ENCODE data around the gene SHF. TPM values are rescaled to one million over a fixed set of nuclear protein-coding genes. Genes with fewer than 3 reads are reported as not detected.
"Not testable (repeated sequence)": the region's sequence is repeated elsewhere in the genome, so short reads cannot be mapped to it uniquely, and the experiment has no call there.

SHF gene
- total RNA-seq, 1 experiment from 2014 or later, result 22.9 TPM

- Histone ChIP-seq H3K4me3 (no peak overlapping the region), H3K27me3 (peaks cover 20% of the 10 kb centered on the region), H3K4me1 (no peaks in the 10 kb centered on the region), H3K36me3 (no peaks in the 10 kb centered on the region), H3K9me3 (replicated peaks) (no peaks in the 10 kb centered on the region), H3K27ac (no peak overlapping the region)
- no peak for DNase-seq
Observed at GRCh38 chr15:45136378-45136764, 51.4 kb downstream of the SHF start.

- H3K4me3 ChIP-seq; H3K27ac ChIP-seq; H3K9me3 ChIP-seq (replicated peaks); DNase-seq; H3K4me1 ChIP-seq; H3K36me3 ChIP-seq: not testable (repeated sequence)
- peaks cover 25% of the 10 kb centered on the region for H3K27me3 ChIP-seq
Observed at GRCh38 chr15:45135705-45136377, 51.9 kb downstream of the SHF start.

GRCh38 chr15:45134682-45135604, 52.8 kb downstream of the SHF start:
- H3K27me3 ChIP-seq, result peaks cover 25% of the 10 kb centered on the region
- no peaks in the 10 kb centered on the region for H3K9me3 ChIP-seq (replicated peaks)
- no peak overlapping the region for H3K4me3 ChIP-seq
- no peak overlapping the region for H3K27ac ChIP-seq
- H3K36me3 ChIP-seq, result no peaks in the 10 kb centered on the region
- no peaks in the 10 kb centered on the region for H3K4me1 ChIP-seq
- DNase-seq, result no peak

GRCh38 chr15:45134046-45134445, 53.7 kb downstream of the SHF start:
- no peaks in the 10 kb centered on the region for H3K4me1 ChIP-seq
- H3K36me3 ChIP-seq, result no peaks in the 10 kb centered on the region
- no peaks in the 10 kb centered on the region for H3K9me3 ChIP-seq (replicated peaks)
- H3K27ac ChIP-seq, result no peak overlapping the region
- no peak for DNase-seq
- H3K4me3 ChIP-seq, result no peak overlapping the region
- H3K27me3 ChIP-seq, result peaks cover 25% of the 10 kb centered on the region

DNA sequence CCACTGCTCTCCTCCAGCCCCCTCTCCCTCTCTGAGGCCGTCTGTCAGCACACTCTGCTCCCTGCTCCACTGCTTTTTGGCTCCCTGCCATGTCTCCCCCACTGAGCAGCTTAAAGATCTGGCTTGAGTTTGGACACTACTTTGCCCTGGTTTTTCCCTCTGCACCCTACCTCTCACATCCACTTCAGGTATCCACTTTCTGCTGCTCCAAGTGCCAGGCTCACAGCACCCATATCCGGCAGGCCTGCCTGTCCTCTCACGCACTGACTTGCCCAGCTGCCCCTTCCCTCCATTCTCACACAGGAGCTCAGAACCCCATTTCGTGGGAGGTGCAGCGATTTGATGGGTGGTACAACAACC, 54.2 kb downstream of the SHF start:
- no peaks in the 10 kb centered on the region for H3K4me1 ChIP-seq
- H3K4me3 ChIP-seq, result no peak overlapping the region
- H3K9me3 ChIP-seq (replicated peaks), result no peaks in the 10 kb centered on the region
- H3K36me3 ChIP-seq, result no peaks in the 10 kb centered on the region
- H3K27ac ChIP-seq, result no peak overlapping the region
- peaks cover 25% of the 10 kb centered on the region for H3K27me3 ChIP-seq
- DNase-seq, result peak in 1 of 2 experiments; percentile 19

DNA sequence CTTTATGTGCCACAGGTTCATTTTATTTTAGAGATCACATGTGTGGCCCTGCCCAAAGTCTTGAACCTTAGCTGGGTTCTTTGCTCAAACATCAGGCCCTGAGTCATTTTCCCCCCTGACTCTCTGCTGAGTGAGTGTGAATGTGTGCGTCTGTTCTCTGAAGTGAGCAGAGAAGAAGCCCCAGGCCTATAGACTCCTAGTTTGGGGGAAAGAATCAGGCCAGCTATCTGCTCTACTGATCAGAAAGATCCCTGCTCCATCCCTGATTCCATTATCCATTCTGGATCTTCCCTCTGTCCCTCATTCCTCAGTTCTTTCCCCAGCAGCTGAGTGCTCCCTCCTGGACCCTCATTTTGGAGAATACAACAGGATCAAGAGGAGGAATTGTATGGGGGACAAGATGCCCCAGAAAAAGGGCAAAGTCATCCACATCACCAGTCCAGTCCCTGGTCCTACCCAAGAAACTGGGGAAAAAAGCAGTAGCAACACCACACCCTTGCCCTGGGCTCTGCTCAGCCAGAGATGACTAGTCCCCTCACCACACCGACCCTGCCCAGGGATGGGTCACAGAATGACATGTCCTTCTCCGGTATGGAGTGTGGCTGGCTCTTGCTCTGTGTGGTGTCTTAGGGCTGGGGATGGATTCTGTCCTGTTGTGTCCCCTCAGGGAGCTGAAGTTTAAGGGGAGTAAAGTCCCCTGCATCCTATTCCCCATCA, 54.8 kb downstream of the SHF start:
- H3K27me3 ChIP-seq, result peaks cover 25% of the 10 kb centered on the region
- H3K36me3 ChIP-seq, result no peaks in the 10 kb centered on the region
- H3K4me1 ChIP-seq, result no peaks in the 10 kb centered on the region
- H3K4me3 ChIP-seq, result no peak overlapping the region
- H3K9me3 ChIP-seq (replicated peaks), result no peaks in the 10 kb centered on the region
- no peak overlapping the region for H3K27ac ChIP-seq
- DNase-seq, result no peak

- peaks cover 22% of the 10 kb centered on the region; the same call in 1 of the 2 replicates for H3K27me3 ChIP-seq
- DNase-seq, result no peak
- no peak overlapping the region for H3K4me3 ChIP-seq
- no peaks in the 10 kb centered on the region for H3K36me3 ChIP-seq
- H3K4me1 ChIP-seq, result no peaks in the 10 kb centered on the region
- no peaks in the 10 kb centered on the region for H3K9me3 ChIP-seq (replicated peaks)
- no peak overlapping the region for H3K27ac ChIP-seq
Observed at GRCh38 chr15:45131510-45131909, 56.3 kb downstream of the SHF start.

DNA sequence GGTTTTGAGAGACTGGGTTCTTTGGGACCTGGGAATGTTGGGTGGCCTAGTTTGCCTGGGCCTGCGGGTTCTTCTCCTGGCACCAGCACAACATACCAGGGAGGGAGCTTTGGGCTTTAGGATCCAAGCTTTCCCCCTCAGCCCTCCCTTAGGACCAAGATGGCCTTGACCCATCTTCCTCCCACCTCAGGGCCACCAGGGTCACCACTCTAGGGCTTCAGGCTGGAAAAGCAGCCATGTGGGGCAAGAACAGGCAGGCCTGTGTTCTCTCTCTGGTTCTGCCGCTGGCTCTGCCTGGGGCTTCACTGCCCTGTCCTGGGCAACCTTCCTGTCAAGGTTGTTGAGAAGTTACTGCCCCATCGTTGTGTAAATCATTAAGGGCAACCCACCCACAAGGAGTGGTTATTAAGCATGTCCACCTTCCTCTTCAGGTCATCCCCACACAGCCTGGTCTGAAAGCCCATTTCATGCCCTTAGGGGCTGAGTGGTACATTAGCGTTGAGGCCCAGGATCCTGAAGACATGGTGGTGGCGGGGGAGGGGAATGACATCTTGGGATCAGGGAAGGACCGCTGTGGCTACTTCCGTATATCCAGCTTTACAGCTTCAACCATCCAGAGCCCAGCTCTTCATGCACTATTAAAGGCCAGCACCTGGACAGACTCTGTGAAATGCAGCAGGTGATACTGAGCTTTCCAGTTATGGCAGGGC, 57.3 kb downstream of the SHF start:
- DNase-seq, result no peak
- Histone ChIP-seq H3K27ac (no peak overlapping the region), H3K4me1 (no peaks in the 10 kb centered on the region), H3K27me3 (peaks cover 22% of the 10 kb centered on the region; the same call in 1 of the 2 replicates), H3K4me3 (no peak overlapping the region), H3K36me3 (no peaks in the 10 kb centered on the region), H3K9me3 (replicated peaks) (no peaks in the 10 kb centered on the region)

- H3K4me3 ChIP-seq, result no peak within 1 kb of the TSS
- H3K4me1 ChIP-seq, result no peaks in the 10 kb centered on the region
- H3K27ac ChIP-seq, result no peak within 1 kb of the TSS
- peaks cover 22% of the 10 kb centered on the region; the same call in 1 of the 2 replicates for H3K27me3 ChIP-seq
- no peaks in the 10 kb centered on the region for H3K9me3 ChIP-seq (replicated peaks)
- no peak for DNase-seq
- no peaks in the 10 kb centered on the region for H3K36me3 ChIP-seq
Observed at GRCh38 chr15:45129651-45130129, 58.1 kb downstream of the SHF start, which contains the start of the genes DUOX1 and DUOXA1. TSS of gene DUOX1 (plus strand) at chr15:45129994. CDS start at chr15:45131967, 1,973 bp downstream. TSS of gene DUOXA1 (minus strand) at chr15:45129879. CDS start at chr15:45123014, 6,865 bp downstream.

- H3K4me3 ChIP-seq, result no peak overlapping the region
- no peak overlapping the region for H3K27ac ChIP-seq
- no peaks in the 10 kb centered on the region for H3K4me1 ChIP-seq
- H3K36me3 ChIP-seq, result no peaks in the 10 kb centered on the region
- no peak for DNase-seq
- H3K27me3 ChIP-seq, result peaks cover 22% of the 10 kb centered on the region; the same call in 1 of the 2 replicates
- H3K9me3 ChIP-seq (replicated peaks), result no peaks in the 10 kb centered on the region
Observed at GRCh38 chr15:45128971-45129639, 58.7 kb downstream of the SHF start.

DNA sequence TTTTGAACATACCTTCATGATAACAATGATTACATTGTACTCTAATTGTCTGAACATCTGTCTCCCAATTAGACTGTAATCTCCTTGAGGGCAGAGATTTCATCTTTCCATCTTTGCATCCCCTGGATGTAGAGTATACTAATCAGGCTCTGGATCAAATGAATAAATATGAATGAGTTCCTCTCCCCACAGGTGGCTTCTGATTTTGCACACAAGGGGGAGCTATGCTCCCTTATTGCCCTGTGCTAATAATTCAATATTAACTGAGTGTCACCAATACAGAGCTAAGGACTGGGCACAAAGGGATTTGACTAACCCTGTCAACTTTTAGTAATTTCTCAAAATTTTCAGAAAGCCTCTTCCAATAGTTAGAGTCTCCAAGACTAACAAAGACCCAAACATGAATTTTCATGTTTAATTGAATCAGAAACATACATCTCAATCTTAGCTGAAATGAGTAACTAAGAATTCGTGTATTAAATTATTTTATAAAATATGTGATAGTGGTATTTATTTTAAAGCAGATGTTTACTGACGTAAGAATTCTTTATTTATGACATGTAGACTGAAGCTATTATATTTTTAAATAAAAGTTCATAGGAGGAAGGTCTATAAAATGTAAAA, 61.1 kb downstream of the SHF start:
- Histone ChIP-seq H3K27me3 (peaks cover 13% of the 10 kb centered on the region; the same call in 1 of the 2 replicates), H3K4me3 (no peak overlapping the region), H3K36me3 (no peaks in the 10 kb centered on the region), H3K9me3 (replicated peaks) (no peaks in the 10 kb centered on the region), H3K4me1 (no peaks in the 10 kb centered on the region), H3K27ac (no peak overlapping the region)
- peak; percentile 35 to 67 for DNase-seq

DNA sequence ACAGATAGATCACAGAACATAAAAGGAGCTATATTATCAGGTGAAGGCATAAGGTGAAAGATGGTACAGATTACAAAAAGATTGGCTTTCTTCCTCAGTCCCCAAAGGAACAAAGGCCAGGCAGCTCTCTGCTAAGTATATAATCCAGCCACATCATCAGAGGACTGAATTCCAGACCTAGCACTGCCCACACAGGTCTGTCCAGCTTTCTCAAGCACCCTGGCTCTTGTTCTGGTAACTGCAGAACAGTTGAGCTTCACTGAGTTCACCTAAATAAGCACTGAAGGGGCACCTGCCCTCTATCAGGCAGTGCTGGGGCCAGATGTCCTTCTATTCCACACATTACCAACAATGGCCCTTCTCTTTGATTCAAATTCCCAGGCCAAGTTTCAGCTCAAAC, 64.4 kb downstream of the SHF start:
- Histone ChIP-seq H3K4me1 (no peaks in the 10 kb centered on the region), H3K36me3 (no peaks in the 10 kb centered on the region), H3K27me3 (peaks cover 5% of the 10 kb centered on the region; the same call in 1 of the 2 replicates), H3K4me3 (no peak overlapping the region), H3K9me3 (replicated peaks) (no peaks in the 10 kb centered on the region), H3K27ac (no peak overlapping the region)
- DNase-seq, result no peak

- H3K4me1 ChIP-seq, result no peaks in the 10 kb centered on the region
- H3K27me3 ChIP-seq, result peaks cover 4% of the 10 kb centered on the region; the same call in 1 of the 2 replicates
- H3K36me3 ChIP-seq, result no peaks in the 10 kb centered on the region
- no peaks in the 10 kb centered on the region for H3K9me3 ChIP-seq (replicated peaks)
- DNase-seq, result no peak
- no peak overlapping the region for H3K27ac ChIP-seq
- H3K4me3 ChIP-seq, result no peak overlapping the region
Observed at GRCh38 chr15:45122719-45123118, 65.0 kb downstream of the SHF start.

All from SJCRH30 (cell line).